HepG2 (cell line): ENCODE results near the gene MAP3K2. TPM values are rescaled to one million over a fixed set of nuclear protein-coding genes. Genes with fewer than 3 reads are reported as not detected.

ENCODE experiments used
- ATAC-seq: fragments of 200-7000 bp; cut with Tn5 transposase; 3 replicates; pipeline ENCODE4 v1.9.1; 2020; ENCODE audit warnings: mild to moderate bottlenecking, moderate library complexity
- BruUV-seq: library from RNA; stranded (reverse); fragments of 400-500 nt; replicated peaks from 2 replicates; lab custom pipeline; 2021; lab: Mats Ljungman, UMichigan
- CTCF ChIA-PET: fragments of 300-600 bp; formaldehyde crosslinking; extraction: SDS; loops from one replicate; lab custom pipeline; 2021; ENCODE audit warnings: low total read pairs, inconsistent platforms, low intra/inter-chr PET ratio; lab: Yijun Ruan, JAX
- POLR2A ChIA-PET: fragments of 350-600 bp; sonication (Branson Sonifier 250); formaldehyde crosslinking; loops from one replicate; lab custom pipeline; 2020; ENCODE audit warnings: antibody characterized with exemption, inconsistent platforms; lab: Yijun Ruan, JAX
- DNase-seq: peaks from one replicate; pipeline ENCODE4 v3.0.0-alpha.2; 2015; ENCODE audit warnings: low spot score
- FAIRE-seq: peaks from 3 replicates; lab custom pipeline; 2011; peaks lifted over from hg19 to GRCh38; lab: Jason Lieb, UNC
- H2AFZ ChIP-seq: one replicate; pipeline ENCODE4 v1.6.1; 2011; ENCODE audit warnings: low read length, inconsistent platforms
- H3K27ac ChIP-seq: fragments of 300-600 bp; 3 replicates; pipeline ENCODE4 v1.8.0; 2011; ENCODE audit warnings: mixed run types, mild to moderate bottlenecking, mixed read lengths, low read length, inconsistent platforms; ENCODE audit not compliant: insufficient read depth; ENCODE audit errors: extremely low read length
- H3K27me3 ChIP-seq, 2 experiments: fragments of 200-600 bp in 1 of 2; 2 replicates in 1 of 2; 3 replicates in 1 of 2; pipeline versions ENCODE4 v1.6.0 to v1.8.0; 2011; ENCODE audit warnings: low read length in 2 of 2, mild to moderate bottlenecking in 2 of 2, moderate library complexity in 2 of 2, inconsistent platforms in 1 of 2; ENCODE audit not compliant: insufficient read depth in 2 of 2, control insufficient read depth in 1 of 2
- H3K36me3 ChIP-seq, 2 experiments: fragments of 200-600 bp in 1 of 2; replicated peaks in 1 of 2; 2 replicates in 1 of 2; 3 replicates in 1 of 2; pipeline versions ENCODE4 v1.5.1 to v1.8.0; 2011; ENCODE audit warnings: low read length in 2 of 2, inconsistent platforms in 1 of 2; ENCODE audit not compliant: insufficient read depth in 2 of 2, control insufficient read depth in 1 of 2
- H3K4me1 ChIP-seq: 2 replicates; pipeline ENCODE4 v1.5.1; 2012; ENCODE audit warnings: low read length, inconsistent platforms; ENCODE audit not compliant: insufficient read depth
- H3K4me2 ChIP-seq: 2 replicates; pipeline ENCODE4 v1.6.0; 2011; ENCODE audit warnings: low read depth, low read length, inconsistent platforms
- H3K4me3 ChIP-seq, 3 experiments: fragments of 200-600 bp in 1 of 3; sonication (generic), shearing (Covaris generic) in 1 of 3; replicated peaks in 1 of 3; 2 replicates each; pipeline ENCODE4 v1.5.1; 2011 to 2016; ENCODE audit warnings: low read length in 3 of 3, inconsistent platforms in 2 of 3, low read depth in 2 of 3, mild to moderate bottlenecking in 2 of 3, control low read depth in 1 of 3, mixed read lengths in 1 of 3; ENCODE audit not compliant: insufficient read depth in 1 of 3
- H3K79me2 ChIP-seq: one replicate; pipeline ENCODE4 v1.6.1; 2011; ENCODE audit warnings: low read length, inconsistent platforms; ENCODE audit not compliant: insufficient read depth
- H3K9ac ChIP-seq: 2 replicates; pipeline ENCODE4 v1.6.0; 2011; ENCODE audit warnings: mild to moderate bottlenecking, low read depth, low read length, inconsistent platforms; ENCODE audit not compliant: insufficient read depth
- H3K9me3 ChIP-seq: 2 replicates; pipeline ENCODE4 v1.5.1; 2012; ENCODE audit warnings: mild to moderate bottlenecking, low read length
- H4K20me1 ChIP-seq: 2 replicates; pipeline ENCODE4 v1.6.0; 2011; ENCODE audit warnings: inconsistent platforms, mild to moderate bottlenecking, low read length, moderate library complexity; ENCODE audit not compliant: insufficient read depth
- BCLAF1 ChIP-seq: fragments of 450-650 bp; IDR thresholded peaks from 2 replicates; pipeline ENCODE4 v1.6.1; 2017; ENCODE audit warnings: mild to moderate bottlenecking
- CEBPB ChIP-seq: IDR thresholded peaks from 2 replicates; pipeline ENCODE4 v1.6.1; 2011; ENCODE audit warnings: low read depth, low read length, improper control_type of control experiment, borderline replicate concordance
- CTCF ChIP-seq: sonication (generic); formaldehyde crosslinking; IDR thresholded peaks from 2 replicates; pipeline ENCODE4 v1.5.0; 2020; ENCODE audit warnings: mild to moderate bottlenecking, missing genetic modification reagents, moderate library complexity
- GPBP1L1 ChIP-seq: sonication (generic); formaldehyde crosslinking; IDR thresholded peaks from 2 replicates; pipeline ENCODE4 v1.5.0; 2020; ENCODE audit warnings: mild to moderate bottlenecking, missing genetic modification reagents
- JARID2 ChIP-seq: sonication (generic); formaldehyde crosslinking; IDR thresholded peaks from 2 replicates; pipeline ENCODE4 v1.8.1; 2023; ENCODE audit warnings: missing genetic modification reagents, inconsistent platforms; ENCODE audit not compliant: insufficient replicate concordance
- MAF1 ChIP-seq: sonication (generic); formaldehyde crosslinking; IDR thresholded peaks from 2 replicates; pipeline ENCODE4 v1.5.0; 2020; ENCODE audit warnings: missing genetic modification reagents, borderline replicate concordance
- RBM22 ChIP-seq: fragments of 200-400 bp; formaldehyde crosslinking; optimal IDR thresholded peaks from 2 replicates; pipeline ENCODE3; 2017; ENCODE audit warnings: mild to moderate bottlenecking, low read length, moderate library complexity
- SMARCC2 ChIP-seq: fragments of 450-650 bp; IDR thresholded peaks from 2 replicates; pipeline ENCODE4 v1.6.1; 2017; ENCODE audit warnings: antibody characterized with exemption, mild to moderate bottlenecking
- TFDP1 ChIP-seq: IDR thresholded peaks from 2 replicates; pipeline ENCODE4 v1.6.1; 2016; ENCODE audit warnings: missing compliant biosample characterization, missing genetic modification reagents, borderline replicate concordance
- TOPORS ChIP-seq: sonication (generic); formaldehyde crosslinking; IDR thresholded peaks from 2 replicates; pipeline ENCODE4 v1.8.0; 2023; ENCODE audit warnings: mild to moderate bottlenecking, missing genetic modification reagents
- XRCC5 ChIP-seq: fragments of 200-400 bp; formaldehyde crosslinking; optimal IDR thresholded peaks from 2 replicates; pipeline ENCODE3; 2017; ENCODE audit warnings: mild to moderate bottlenecking, low read length
- ZNF225 ChIP-seq: sonication (generic); formaldehyde crosslinking; IDR thresholded peaks from 2 replicates; pipeline ENCODE4 v1.4.0; 2020; ENCODE audit warnings: mild to moderate bottlenecking, missing genetic modification reagents
- ZNF275 ChIP-seq: sonication (generic); formaldehyde crosslinking; IDR thresholded peaks from 2 replicates; pipeline ENCODE4 v1.8.0; 2022; ENCODE audit warnings: missing genetic modification reagents, mild to moderate bottlenecking, inconsistent platforms, borderline replicate concordance
- ZNF296 ChIP-seq: sonication (generic); formaldehyde crosslinking; conservative IDR thresholded peaks from 2 replicates; pipeline ENCODE4 v1.5.0; 2020; ENCODE audit warnings: mild to moderate bottlenecking, missing genetic modification reagents
- ZNF335 ChIP-seq: sonication (generic); formaldehyde crosslinking; IDR thresholded peaks from 2 replicates; pipeline ENCODE4 v1.4.0; 2020; ENCODE audit warnings: missing genetic modification reagents
- ZSCAN30 ChIP-seq: sonication (generic); formaldehyde crosslinking; IDR thresholded peaks from 2 replicates; pipeline ENCODE4 v1.5.0; 2020; ENCODE audit warnings: mild to moderate bottlenecking, missing genetic modification reagents
- WGBS: methylation state at CpG from one replicate; pipeline ENCODE4 v1.1.6; 2017; ENCODE audit warnings: low lambda C conversion rate; 5-methylcytosine and 5-hydroxymethylcytosine counted together
- in situ Hi-C: cut with HindIII; loops from 2 replicates; pipeline ENCODE4 v1.10.0; 2017; ENCODE audit warnings: low pct_unique_long_range_greater_than_20kb; ENCODE audit not compliant: extremely low pct_ligation_motif_present
- intact Hi-C: fragments of 100-400 bp; cut with micrococcal nuclease; formaldehyde crosslinking; loops from one replicate; pipeline ENCODE4 v1.10.0; 2022; ENCODE audit not compliant: unreplicated experiment
- polyA plus RNA-seq, 8 experiments: library from polyadenylated mRNA; depleted of rRNA in 3 of 8; stranded (reverse) in 7 of 8; unstranded in 1 of 8; fragments of >200 nt; fragmentation: Illumina TruSeq in 4 of 8; extraction: Trizol in 4 of 8; gene quantifications; 2 replicates each; pipeline versions ENCODE4 v1.2.1 to v1.2.3, GENCODE V29; 2011 to 2016; ENCODE audit warnings: low read depth in 4 of 8, missing spikeins in 1 of 8, mixed read lengths in 1 of 8; ENCODE audit not compliant: insufficient read depth in 1 of 8
- total RNA-seq, 5 experiments: library from RNA; depleted of rRNA; stranded (reverse); fragments of >200 nt; fragmentation: Illumina TruSeq; extraction: Trizol; gene quantifications; 2 replicates each; pipeline ENCODE4 v1.2.3, GENCODE V29; 2016; ENCODE audit warnings: low read depth in 1 of 5

MAP3K2 gene
- total and polyA plus RNA-seq, 2 of the 13 experiments (the other 11 are each of a cell fraction or from before 2014, with no cell fraction given): 12.2 to 37.2 TPM

- TF ChIP-seq TFDP1 (CRISPR knock-in tag) (no peak), ZNF296 (CRISPR knock-in tag) (no peak), ZNF225 (no peak), MAF1 (no peak)
These were observed 112.4 kb downstream of the MAP3K2 start (continued) for GRCh38 chr2:127275356-127275755.

GRCh38 chr2:127270663-127271062 is 117.1 kb downstream of the MAP3K2 start:
- CTCF ChIA-PET: no interaction called here
- POLR2A ChIA-PET: no interaction called here
- FAIRE-seq: no peak

More at GRCh38 chr2:127270663-127271062, 117.1 kb downstream of the MAP3K2 start:
- Histone ChIP-seq H3K36me3 (peaks cover 30 to 80% of the 10 kb centered on the region in 2 experiments), H3K27me3 (no peaks in the 10 kb centered on the region), H2AFZ (no peak overlapping the region), H3K4me2 (no peak overlapping the region), H3K9me3 (no peaks in the 10 kb centered on the region), H3K4me1 (no peaks in the 10 kb centered on the region), H3K79me2 (no peaks in the 10 kb centered on the region), H3K9ac (no peak overlapping the region), H4K20me1 (no peaks in the 10 kb centered on the region; the same call in 1 of the 2 replicates), H3K4me3 (no peak overlapping the region), H3K27ac (no peak overlapping the region)
- TF ChIP-seq ZSCAN30 (CRISPR knock-in tag) (no peak), CEBPB (no peak), CTCF (CRISPR knock-in tag) (peak; percentile 24; the same call in 1 of the 2 replicates), ZNF275 (CRISPR knock-in tag) (no peak), XRCC5 (peak; percentile 25), GPBP1L1 (CRISPR knock-in tag) (no peak), RBM22 (peak; percentile 15), BCLAF1 (no peak), JARID2 (CRISPR knock-in tag) (no peak), ZNF335 (CRISPR knock-in tag) (no peak), SMARCC2 (no peak), TOPORS (CRISPR knock-in tag) (no peak)
- WGBS: 92% methylated on average over 5 of the region's 5 CpGs
- intact Hi-C loops: no loop called here
- peak; percentile 58 for ATAC-seq
- no TSS peak for BruUV-seq
- in situ Hi-C loops: no loop called here
- no peak for DNase-seq
